ENCODE measurements around the gene TMEM79. TPM values are rescaled to one million over a fixed set of nuclear protein-coding genes. Genes with fewer than 3 reads are reported as not detected.

TMEM79 gene
- total and polyA plus RNA-seq, 4 donors, result 1.6 to 6.8 (median 3.8) TPM

- Histone ChIP-seq H3K27ac (ENCODE audit: low read depth, low read length) (no peak overlapping the region), H3K9me3 (ENCODE audit: control insufficient read depth, insufficient read depth, low read length) (no peaks in the 10 kb centered on the region), H3K4me3 (ENCODE audit: low read depth, low read length) (no peak overlapping the region), H3K36me3 (ENCODE audit: control insufficient read depth, insufficient read depth, low read length) (peaks cover 24% of the 10 kb centered on the region), H3K4me1 (ENCODE audit: control insufficient read depth, insufficient read depth, low read length) (peaks cover 21% of the 10 kb centered on the region), H3K27me3 (ENCODE audit: control insufficient read depth, insufficient read depth, low read length) (no peaks in the 10 kb centered on the region)
- 94% methylated on average over 8 of the region's 8 CpGs for WGBS (ENCODE audit: insufficient coverage)
- DNase-seq (ENCODE audit: low read depth in 4 of 6, low spot score in 6 of 6), result no peak
These were observed 8.9 kb downstream of the TMEM79 start for GRCh38 chr1:156293098-156293434.

GRCh38 chr1:156293895-156294294, 9.8 kb downstream of the TMEM79 start:
- Histone ChIP-seq H3K27ac (ENCODE audit: low read depth, low read length) (no peak overlapping the region), H3K4me3 (ENCODE audit: low read depth, low read length) (no peak overlapping the region), H3K4me1 (ENCODE audit: control insufficient read depth, insufficient read depth, low read length) (peaks cover 21% of the 10 kb centered on the region), H3K27me3 (ENCODE audit: control insufficient read depth, insufficient read depth, low read length) (no peaks in the 10 kb centered on the region), H3K9me3 (ENCODE audit: control insufficient read depth, insufficient read depth, low read length) (no peaks in the 10 kb centered on the region), H3K36me3 (ENCODE audit: control insufficient read depth, insufficient read depth, low read length) (peaks cover 26% of the 10 kb centered on the region)
- 94% methylated on average over 6 of the region's 9 CpGs for WGBS (ENCODE audit: insufficient coverage)
- no peak for DNase-seq (ENCODE audit: low read depth in 4 of 6, low spot score in 6 of 6)

GRCh38 chr1:156295391-156295947, 11.3 kb downstream of the TMEM79 start, which contains the start of gene GLMP:
Gene GLMP (minus strand): TSS chr1:156295679. CDS start chr1:156295645, 34 bp downstream.
- 3% methylated on average over 13 of the region's 17 CpGs for WGBS (ENCODE audit: insufficient coverage)
- Histone ChIP-seq H3K4me1 (ENCODE audit: control insufficient read depth, insufficient read depth, low read length) (peaks cover 21% of the 10 kb centered on the region), H3K27me3 (ENCODE audit: control insufficient read depth, insufficient read depth, low read length) (no peaks in the 10 kb centered on the region), H3K4me3 (ENCODE audit: low read depth, low read length) (peak within 1 kb of the TSS; percentile 89), H3K9me3 (ENCODE audit: control insufficient read depth, insufficient read depth, low read length) (no peaks in the 10 kb centered on the region), H3K36me3 (ENCODE audit: control insufficient read depth, insufficient read depth, low read length) (peaks cover 24% of the 10 kb centered on the region), H3K27ac (ENCODE audit: low read depth, low read length) (no peak within 1 kb of the TSS)
- DNase-seq (ENCODE audit: low read depth in 4 of 6, low spot score in 6 of 6), result peak in 3 of 6 donors; percentile 46 to 89 (median 88)

GRCh38 chr1:156298852-156299357, 14.8 kb downstream of the TMEM79 start, which contains the start of gene VHLL:
Gene VHLL (minus strand): TSS chr1:156299307. CDS start chr1:156299189, 118 bp downstream.
- WGBS (ENCODE audit: insufficient coverage), result 87% methylated on average over 14 of the region's 19 CpGs
- no peak for DNase-seq (ENCODE audit: low read depth in 4 of 6, low spot score in 6 of 6)
- Histone ChIP-seq H3K4me1 (ENCODE audit: control insufficient read depth, insufficient read depth, low read length) (peaks cover 10% of the 10 kb centered on the region), H3K27me3 (ENCODE audit: control insufficient read depth, insufficient read depth, low read length) (no peaks in the 10 kb centered on the region), H3K4me3 (ENCODE audit: low read depth, low read length) (no peak within 1 kb of the TSS), H3K9me3 (ENCODE audit: control insufficient read depth, insufficient read depth, low read length) (no peaks in the 10 kb centered on the region), H3K36me3 (ENCODE audit: control insufficient read depth, insufficient read depth, low read length) (peaks cover 13% of the 10 kb centered on the region), H3K27ac (ENCODE audit: low read depth, low read length) (no peak within 1 kb of the TSS)

GRCh38 chr1:156303241-156303640, 19.1 kb downstream of the TMEM79 start:
- Histone ChIP-seq H3K4me3 (ENCODE audit: low read depth, low read length) (no peak overlapping the region), H3K9me3 (ENCODE audit: control insufficient read depth, insufficient read depth, low read length) (no peaks in the 10 kb centered on the region), H3K27ac (ENCODE audit: low read depth, low read length) (no peak overlapping the region), H3K36me3 (ENCODE audit: control insufficient read depth, insufficient read depth, low read length) (peaks cover 41% of the 10 kb centered on the region), H3K4me1 (ENCODE audit: control insufficient read depth, insufficient read depth, low read length) (no peaks in the 10 kb centered on the region), H3K27me3 (ENCODE audit: control insufficient read depth, insufficient read depth, low read length) (no peaks in the 10 kb centered on the region)
- WGBS (ENCODE audit: insufficient coverage), result no CpG with 5 or more reads among the region's 4 CpGs
- DNase-seq (ENCODE audit: low read depth in 4 of 6, low spot score in 6 of 6), result no peak

GRCh38 chr1:156305215-156305614, 21.1 kb downstream of the TMEM79 start:
- H3K36me3 ChIP-seq (ENCODE audit: control insufficient read depth, insufficient read depth, low read length), result peaks cover 54% of the 10 kb centered on the region
- no CpG with 5 or more reads among the region's 2 CpGs for WGBS (ENCODE audit: insufficient coverage)
- no peak for DNase-seq (ENCODE audit: low read depth in 4 of 6, low spot score in 6 of 6)

GRCh38 chr1:156308078-156308477, 24.0 kb downstream of the TMEM79 start:
- H3K9me3 ChIP-seq (ENCODE audit: control insufficient read depth, insufficient read depth, low read length), result no peaks in the 10 kb centered on the region
- DNase-seq (ENCODE audit: low read depth in 4 of 6, low spot score in 6 of 6), result no peak
- H3K27ac ChIP-seq (ENCODE audit: low read depth, low read length), result no peak overlapping the region
- no peaks in the 10 kb centered on the region for H3K27me3 ChIP-seq (ENCODE audit: control insufficient read depth, insufficient read depth, low read length)
- H3K4me3 ChIP-seq (ENCODE audit: low read depth, low read length), result no peak overlapping the region
- no peaks in the 10 kb centered on the region for H3K4me1 ChIP-seq (ENCODE audit: control insufficient read depth, insufficient read depth, low read length)
- peaks cover 74% of the 10 kb centered on the region for H3K36me3 ChIP-seq (ENCODE audit: control insufficient read depth, insufficient read depth, low read length)

More at GRCh38 chr1:156305215-156305614, 21.1 kb downstream of the TMEM79 start:
- Histone ChIP-seq H3K4me1 (ENCODE audit: control insufficient read depth, insufficient read depth, low read length) (no peaks in the 10 kb centered on the region), H3K9me3 (ENCODE audit: control insufficient read depth, insufficient read depth, low read length) (no peaks in the 10 kb centered on the region), H3K27ac (ENCODE audit: low read depth, low read length) (no peak overlapping the region), H3K27me3 (ENCODE audit: control insufficient read depth, insufficient read depth, low read length) (no peaks in the 10 kb centered on the region), H3K4me3 (ENCODE audit: low read depth, low read length) (no peak overlapping the region)

- Histone ChIP-seq H3K27me3 (ENCODE audit: control insufficient read depth, insufficient read depth, low read length) (no peaks in the 10 kb centered on the region), H3K27ac (ENCODE audit: low read depth, low read length) (no peak overlapping the region), H3K4me3 (ENCODE audit: low read depth, low read length) (no peak overlapping the region), H3K9me3 (ENCODE audit: control insufficient read depth, insufficient read depth, low read length) (no peaks in the 10 kb centered on the region), H3K4me1 (ENCODE audit: control insufficient read depth, insufficient read depth, low read length) (no peaks in the 10 kb centered on the region), H3K36me3 (ENCODE audit: control insufficient read depth, insufficient read depth, low read length) (peaks cover 85% of the 10 kb centered on the region)
- no peak for DNase-seq (ENCODE audit: low read depth in 4 of 6, low spot score in 6 of 6)
- WGBS (ENCODE audit: insufficient coverage), result 99% methylated on average over 6 of the region's 6 CpGs
These were observed 26.8 kb downstream of the TMEM79 start for GRCh38 chr1:156310962-156311361.

- Histone ChIP-seq H3K4me1 (ENCODE audit: control insufficient read depth, insufficient read depth, low read length) (no peaks in the 10 kb centered on the region), H3K4me3 (ENCODE audit: low read depth, low read length) (no peak overlapping the region), H3K27me3 (ENCODE audit: control insufficient read depth, insufficient read depth, low read length) (no peaks in the 10 kb centered on the region), H3K36me3 (ENCODE audit: control insufficient read depth, insufficient read depth, low read length) (peaks cover 79% of the 10 kb centered on the region), H3K27ac (ENCODE audit: low read depth, low read length) (no peak overlapping the region), H3K9me3 (ENCODE audit: control insufficient read depth, insufficient read depth, low read length) (no peaks in the 10 kb centered on the region)
- no peak for DNase-seq (ENCODE audit: low read depth in 4 of 6, low spot score in 6 of 6)
- WGBS (ENCODE audit: insufficient coverage), result 100% methylated on average over 3 of the region's 7 CpGs
These were observed 32.8 kb downstream of the TMEM79 start for GRCh38 chr1:156316909-156317308.

- DNase-seq (ENCODE audit: low read depth in 4 of 6, low spot score in 6 of 6), result peak in 2 of 6 donors; percentile 47 to 69
- Histone ChIP-seq H3K36me3 (ENCODE audit: control insufficient read depth, insufficient read depth, low read length) (peaks cover 79% of the 10 kb centered on the region), H3K9me3 (ENCODE audit: control insufficient read depth, insufficient read depth, low read length) (no peaks in the 10 kb centered on the region), H3K4me3 (ENCODE audit: low read depth, low read length) (no peak overlapping the region), H3K27ac (ENCODE audit: low read depth, low read length) (no peak overlapping the region), H3K27me3 (ENCODE audit: control insufficient read depth, insufficient read depth, low read length) (no peaks in the 10 kb centered on the region), H3K4me1 (ENCODE audit: control insufficient read depth, insufficient read depth, low read length) (no peaks in the 10 kb centered on the region)
- WGBS (ENCODE audit: insufficient coverage), result no CpG with 5 or more reads among the region's 1 CpG
These were observed 35.5 kb downstream of the TMEM79 start for GRCh38 chr1:156319664-156320063.
